ENCODE measurements around the gene CEP170B.

Gene CEP170B

GRCh38 chr14:104818714-104819161, 46.3 kb upstream of the CEP170B start:
- Histone ChIP-seq H3K36me3 (ENCODE audit: control insufficient read depth, low read length) (peaks cover 14% of the 10 kb centered on the region; the same call in 1 of the 2 replicates), H3K9me3 (ENCODE audit: control insufficient read depth, insufficient read depth, low read length) (no peaks in the 10 kb centered on the region), H3K27ac (ENCODE audit: low read depth, low read length) (no peak overlapping the region), H3F3A (ENCODE audit: control insufficient read depth, insufficient read depth) (0 out of 2 replicates have a peak, but pooled peaks cover 2% of the 10 kb centered on the region), H3K79me2 (ENCODE audit: control insufficient read depth, low read length) (peaks cover 44% of the 10 kb centered on the region), H4K20me1 (ENCODE audit: control insufficient read depth, insufficient read depth, low read depth, low read length) (no peaks in the 10 kb centered on the region), H3K27me3 (ENCODE audit: control insufficient read depth, low read length) (no peaks in the 10 kb centered on the region), H3K4me2 (ENCODE audit: low read length) (no peak overlapping the region), H3K9me2 (replicated peaks; ENCODE audit: control insufficient read depth, low read length) (no peaks in the 10 kb centered on the region), H3K4me3 (ENCODE audit: low read length) (no peak overlapping the region), H3K4me1 (ENCODE audit: control insufficient read depth, low read length) (peaks cover 20% of the 10 kb centered on the region)
- TF ChIP-seq CTCF (IDR thresholded peaks at IDR 0.05; ENCODE audit: low read depth, low read length, poor library complexity, severe bottlenecking), result no peak
- no peak for TF ChIP-seq EZH2phosphoT487 (IDR thresholded peaks at IDR 0.05; ENCODE audit: borderline replicate concordance, low read length)

DNA sequence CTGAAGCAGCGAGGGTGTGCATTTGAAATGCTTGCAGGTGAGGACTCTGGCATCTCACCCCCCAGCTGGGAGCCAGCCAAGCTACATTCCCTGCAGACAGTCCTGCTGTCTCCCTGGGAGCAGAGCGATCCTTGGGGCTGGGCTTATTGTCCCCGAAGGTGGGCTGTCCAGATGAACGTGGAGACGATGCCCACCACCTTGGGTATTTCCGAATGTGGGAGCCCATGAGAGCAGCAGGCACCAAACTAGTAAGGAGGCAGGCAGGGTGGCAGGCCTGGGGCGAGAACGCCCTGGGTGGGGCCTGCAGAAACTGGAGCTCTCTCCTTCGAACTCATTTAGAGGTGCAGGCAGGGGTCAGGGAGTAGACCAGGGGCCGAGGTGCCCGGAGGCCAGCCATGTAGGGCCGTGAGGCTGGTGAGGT, 45.7 kb upstream of the CEP170B start:
- peaks cover 11% of the 10 kb centered on the region; the same call in 1 of the 2 replicates for H3K36me3 ChIP-seq (ENCODE audit: control insufficient read depth, low read length)
- 0 out of 2 replicates have a peak, but pooled peaks cover 2% of the 10 kb centered on the region for H3F3A ChIP-seq (ENCODE audit: control insufficient read depth, insufficient read depth)
- H3K4me2 ChIP-seq (ENCODE audit: low read length), result no peak overlapping the region
- H3K27ac ChIP-seq (ENCODE audit: low read depth, low read length), result no peak overlapping the region
- TF ChIP-seq EZH2phosphoT487 (IDR thresholded peaks at IDR 0.05; ENCODE audit: borderline replicate concordance, low read length), result no peak
- no peak for TF ChIP-seq CTCF (IDR thresholded peaks at IDR 0.05; ENCODE audit: low read depth, low read length, poor library complexity, severe bottlenecking)
- H3K9me3 ChIP-seq (ENCODE audit: control insufficient read depth, insufficient read depth, low read length), result no peaks in the 10 kb centered on the region
- H3K9me2 ChIP-seq (replicated peaks; ENCODE audit: control insufficient read depth, low read length), result no peaks in the 10 kb centered on the region
- no peaks in the 10 kb centered on the region for H3K27me3 ChIP-seq (ENCODE audit: control insufficient read depth, low read length)
- H3K4me1 ChIP-seq (ENCODE audit: control insufficient read depth, low read length), result peaks cover 18% of the 10 kb centered on the region
- H4K20me1 ChIP-seq (ENCODE audit: control insufficient read depth, insufficient read depth, low read depth, low read length), result no peaks in the 10 kb centered on the region
- peaks cover 38% of the 10 kb centered on the region for H3K79me2 ChIP-seq (ENCODE audit: control insufficient read depth, low read length)
- no peak overlapping the region for H3K4me3 ChIP-seq (ENCODE audit: low read length)

GRCh38 chr14:104820669-104821228, 44.3 kb upstream of the CEP170B start:
- H3K9me2 ChIP-seq (replicated peaks; ENCODE audit: control insufficient read depth, low read length), result no peaks in the 10 kb centered on the region
- no peak for TF ChIP-seq CTCF (IDR thresholded peaks at IDR 0.05; ENCODE audit: low read depth, low read length, poor library complexity, severe bottlenecking)
- no peak for TF ChIP-seq EZH2phosphoT487 (IDR thresholded peaks at IDR 0.05; ENCODE audit: borderline replicate concordance, low read length)
- peaks cover 12% of the 10 kb centered on the region for H3K4me1 ChIP-seq (ENCODE audit: control insufficient read depth, low read length)
- no peak overlapping the region for H3K4me3 ChIP-seq (ENCODE audit: low read length)
- H4K20me1 ChIP-seq (ENCODE audit: control insufficient read depth, insufficient read depth, low read depth, low read length), result no peaks in the 10 kb centered on the region
- no peaks in the 10 kb centered on the region for H3K27me3 ChIP-seq (ENCODE audit: control insufficient read depth, low read length)
- H3F3A ChIP-seq (ENCODE audit: control insufficient read depth, insufficient read depth), result 0 out of 2 replicates have a peak, but pooled peaks cover 2% of the 10 kb centered on the region
- peaks cover 11% of the 10 kb centered on the region; the same call in 1 of the 2 replicates for H3K36me3 ChIP-seq (ENCODE audit: control insufficient read depth, low read length)
- no peak overlapping the region for H3K4me2 ChIP-seq (ENCODE audit: low read length)
- peaks cover 4% of the 10 kb centered on the region; the same call in 1 of the 2 replicates for H3K9me3 ChIP-seq (ENCODE audit: control insufficient read depth, insufficient read depth, low read length)
- H3K27ac ChIP-seq (ENCODE audit: low read depth, low read length), result no peak overlapping the region
- peaks cover 24% of the 10 kb centered on the region for H3K79me2 ChIP-seq (ENCODE audit: control insufficient read depth, low read length)
